Measurements from ENCODE around the gene CASP2. TPM values are rescaled to one million over a fixed set of nuclear protein-coding genes. Genes with fewer than 3 reads are reported as not detected.

Gene CASP2
- total RNA-seq: 1 to 10 TPM; 3.2 to 7.6 (median 4.7) TPM
- 1 to 10 TPM; 1.4 to 4.3 (median 2.0) TPM for polyA plus RNA-seq
- long read RNA-seq, donor 1, full-length matches to known transcripts: 2 of 2 reads
- long read RNA-seq, donor 1, partial matches to known transcripts: 0 of 2 reads
- long read RNA-seq, donor 1, other reads (novel, unspliced or antisense): 0 of 2 reads
- long read RNA-seq, donor 2, full-length matches to known transcripts: 2 of 2 reads
- long read RNA-seq, donor 2, partial matches to known transcripts: 0 of 2 reads
- long read RNA-seq, donor 2, other reads (novel, unspliced or antisense): 0 of 2 reads

- H3K27ac ChIP-seq: peak within 1 kb of the TSS; percentile 91
- no peaks in the 10 kb centered on the region for H3K9me3 ChIP-seq
- peaks cover under 1 to 23% of the 10 kb centered on the region in 2 donors for H3K36me3 ChIP-seq (ENCODE audit: insufficient read depth in 1 of 2, low read depth in 1 of 2)
- DNase-seq (peak; percentile 99), ATAC-seq (peak; percentile 98 to 99 (median 98))
- peak within 1 kb of the TSS; percentile 99 for H3K4me3 ChIP-seq
- 1 to 3% (median 2%) methylated on average over 68 to 84 of the region's 84 CpGs for whole genome bisulfite sequencing, 3 donors
- peaks cover 17% of the 10 kb centered on the region for H3K4me1 ChIP-seq
- TF ChIP-seq CTCF (IDR thresholded peaks at IDR 0.05): peak; percentile 38
- H3K27me3 ChIP-seq (ENCODE audit: insufficient read depth in 3 of 3, low read length in 2 of 3): no peaks in the 10 kb centered on the region
- intact Hi-C loops (cut with DNase I): no loop called here
Observed at GRCh38 chr7:143287935-143288826, at the start of gene CASP2. Gene CASP2, plus strand, starts transcription at chr7:143288351. Its CDS starts 105 bp downstream, at chr7:143288456.

GRCh38 chr7:143239813-143240212 is 48.3 kb upstream of the CASP2 start:
- no peak for TF ChIP-seq CTCF (IDR thresholded peaks at IDR 0.05)
- Histone ChIP-seq H3K4me1 (no peaks in the 10 kb centered on the region), H3K4me3 (no peak overlapping the region), H3K27me3 (ENCODE audit: insufficient read depth in 3 of 3, low read length in 2 of 3) (no peaks in the 10 kb centered on the region), H3K9me3 (peaks cover 10% of the 10 kb centered on the region), H3K27ac (no peak overlapping the region), H3K36me3 (ENCODE audit: insufficient read depth in 1 of 2, low read depth in 1 of 2) (no peaks in the 10 kb centered on the region)
- intact Hi-C loops (cut with DNase I): loop anchor here (2.0 to 5.0 kb wide), 3 partner anchors 67 to 177 kb away; partner anchors contain the start of gene CLCN1 (in 1 of the 2)
- ATAC-seq (no peak), DNase-seq (no peak)

GRCh38 chr7:143240291-143241168 is 47.6 kb upstream of the CASP2 start:
- DNase-seq (peak in 1 of 2 donors; percentile 33), ATAC-seq (peak; percentile 78 to 94 (median 87))
- H3K9me3 ChIP-seq: peaks cover 10% of the 10 kb centered on the region
- no peaks in the 10 kb centered on the region for H3K4me1 ChIP-seq
- 14 to 18% (median 16%) methylated on average over 9 of the region's 9 CpGs for WGBS, 3 donors
- TF ChIP-seq CTCF (IDR thresholded peaks at IDR 0.05): peak; percentile 95
- H3K4me3 ChIP-seq: no peak overlapping the region
- no peaks in the 10 kb centered on the region for H3K27me3 ChIP-seq (ENCODE audit: insufficient read depth in 3 of 3, low read length in 2 of 3)
- intact Hi-C loops (cut with DNase I): loop anchor here (1.0 to 5.0 kb wide), 4 partner anchors 67 to 177 kb away; partner anchors contain the start of gene CLCN1 (in 1 of the 2)
- no peak overlapping the region for H3K27ac ChIP-seq
- no peaks in the 10 kb centered on the region for H3K36me3 ChIP-seq (ENCODE audit: insufficient read depth in 1 of 2, low read depth in 1 of 2)

- no peak overlapping the region for H3K27ac ChIP-seq
- intact Hi-C loops (cut with DNase I): loop anchor here (2.0 to 5.0 kb wide), 4 partner anchors 62 to 168 kb away; partner anchors contain the start of gene CLCN1 (in 1 of the 2)
- WGBS, 3 donors: 84 to 90% (median 84%) methylated on average over 11 of the region's 11 CpGs
- DNase-seq (no peak), ATAC-seq (no peak)
- H3K9me3 ChIP-seq: no peaks in the 10 kb centered on the region
- no peaks in the 10 kb centered on the region for H3K27me3 ChIP-seq (ENCODE audit: insufficient read depth in 3 of 3, low read length in 2 of 3)
- no peak for TF ChIP-seq CTCF (IDR thresholded peaks at IDR 0.05)
- no peaks in the 10 kb centered on the region for H3K4me1 ChIP-seq
- H3K36me3 ChIP-seq (ENCODE audit: insufficient read depth in 1 of 2, low read depth in 1 of 2): no peaks in the 10 kb centered on the region
- H3K4me3 ChIP-seq: no peak overlapping the region
Observed at GRCh38 chr7:143242306-143242705, 45.8 kb upstream of the CASP2 start.

Measured in psoas muscle (tissue), 8 donors.